Body of pancreas (tissue), 4 donors: Measurements from ENCODE around the gene TSPAN3.

Experiments
- CTCF ChIP-seq, 7 experiments: fragments of 450-650 bp in 4 of 7; fragments of 200-600 bp in 3 of 7; sonication (generic) in 3 of 7; IDR thresholded peaks; one replicate each; pipeline ENCODE4 v1.5.1; 2016 to 2019; ENCODE audit warnings: antibody characterized with exemption in 7 of 7
- POLR2A ChIP-seq, 3 donors: fragments of 450-650 bp; IDR thresholded peaks; one replicate each; pipeline ENCODE4 v1.6.1; 2016; ENCODE audit warnings: antibody characterized with exemption in 3 of 3, mild to moderate bottlenecking in 2 of 3

GRCh38 chr15:76993114-76993725 lies 77.7 kb downstream of the TSPAN3 start:
- TF ChIP-seq CTCF (IDR thresholded peaks at IDR 0.05) (no peak), POLR2A (IDR thresholded peaks at IDR 0.05) (no peak)
